Measurements from ENCODE around the gene TRIM44.

GRCh38 chr11:35709376-35709775 is 46.8 kb downstream of the TRIM44 start:
- TF ChIP-seq POLR2A (IDR thresholded peaks at IDR 0.05; ENCODE audit: low read depth), result no peak
- TF ChIP-seq, protein P1, sequence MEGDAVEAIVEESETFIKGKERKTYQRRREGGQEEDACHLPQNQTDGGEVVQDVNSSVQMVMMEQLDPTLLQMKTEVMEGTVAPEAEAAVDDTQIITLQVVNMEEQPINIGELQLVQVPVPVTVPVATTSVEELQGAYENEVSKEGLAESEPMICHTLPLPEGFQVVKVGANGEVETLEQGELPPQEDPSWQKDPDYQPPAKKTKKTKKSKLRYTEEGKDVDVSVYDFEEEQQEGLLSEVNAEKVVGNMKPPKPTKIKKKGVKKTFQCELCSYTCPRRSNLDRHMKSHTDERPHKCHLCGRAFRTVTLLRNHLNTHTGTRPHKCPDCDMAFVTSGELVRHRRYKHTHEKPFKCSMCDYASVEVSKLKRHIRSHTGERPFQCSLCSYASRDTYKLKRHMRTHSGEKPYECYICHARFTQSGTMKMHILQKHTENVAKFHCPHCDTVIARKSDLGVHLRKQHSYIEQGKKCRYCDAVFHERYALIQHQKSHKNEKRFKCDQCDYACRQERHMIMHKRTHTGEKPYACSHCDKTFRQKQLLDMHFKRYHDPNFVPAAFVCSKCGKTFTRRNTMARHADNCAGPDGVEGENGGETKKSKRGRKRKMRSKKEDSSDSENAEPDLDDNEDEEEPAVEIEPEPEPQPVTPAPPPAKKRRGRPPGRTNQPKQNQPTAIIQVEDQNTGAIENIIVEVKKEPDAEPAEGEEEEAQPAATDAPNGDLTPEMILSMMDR (IDR thresholded peaks at IDR 0.05), result no peak
